GM18502 (cell line): Measurements from ENCODE around the gene ONECUT3.
"Not testable (repeated sequence)": the region's sequence is repeated elsewhere in the genome, so short reads cannot be mapped to it uniquely, and the experiment has no call there.

Experiments
- ATAC-seq: cut with Tn5 transposase; IDR thresholded peaks from one replicate; pipeline ENCODE4 v1.9.1; 2021; ENCODE audit warnings: mild to moderate bottlenecking; ENCODE audit not compliant: unreplicated experiment, poor library complexity

ONECUT3 gene

DNA sequence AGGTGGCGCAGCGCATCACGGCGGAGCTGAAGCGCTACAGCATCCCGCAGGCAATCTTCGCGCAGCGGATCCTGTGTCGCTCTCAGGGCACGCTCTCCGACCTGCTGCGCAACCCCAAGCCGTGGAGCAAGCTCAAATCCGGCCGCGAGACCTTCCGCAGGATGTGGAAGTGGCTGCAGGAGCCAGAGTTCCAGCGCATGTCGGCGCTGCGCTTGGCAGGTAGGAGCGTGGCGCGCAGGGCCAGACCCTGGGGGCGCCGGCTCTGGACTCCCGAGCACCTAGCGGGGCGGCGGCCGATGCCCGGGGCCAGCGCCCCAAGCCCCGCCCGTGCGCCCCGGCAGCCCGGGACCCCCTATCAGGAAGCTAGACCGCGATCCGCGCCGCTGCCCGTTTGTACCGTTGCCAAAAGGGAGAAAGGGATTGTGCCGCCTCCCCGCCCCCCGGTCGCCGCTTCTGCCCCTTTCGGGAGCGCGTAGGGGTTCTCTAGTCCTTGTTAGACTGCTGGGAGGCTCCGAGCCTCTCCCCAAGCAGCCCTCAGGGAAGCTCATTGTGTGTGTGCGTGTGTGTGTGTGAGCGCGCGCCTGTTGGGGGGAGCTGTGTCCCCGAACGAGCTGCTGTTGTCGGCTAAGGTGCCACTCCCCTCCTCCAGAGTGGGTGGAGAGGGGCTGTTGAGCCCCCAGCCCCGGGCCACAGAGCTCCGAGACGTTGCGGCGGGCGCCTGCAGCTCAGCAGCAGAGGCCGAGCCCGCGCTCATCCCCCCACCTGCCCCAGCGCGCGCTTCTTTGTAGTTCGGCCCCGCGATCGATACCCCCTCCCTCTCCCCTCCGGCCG lies 1.5 kb downstream of the ONECUT3 start:
- ATAC-seq, result no peak

GRCh38 chr19:1755467-1756171 lies 2.3 kb downstream of the ONECUT3 start:
- ATAC-seq, result no peak

GRCh38 chr19:1756264-1756663 lies 3.0 kb downstream of the ONECUT3 start:
- no peak for ATAC-seq

GRCh38 chr19:1756705-1757465 lies 3.6 kb downstream of the ONECUT3 start:
- no peak for ATAC-seq

DNA sequence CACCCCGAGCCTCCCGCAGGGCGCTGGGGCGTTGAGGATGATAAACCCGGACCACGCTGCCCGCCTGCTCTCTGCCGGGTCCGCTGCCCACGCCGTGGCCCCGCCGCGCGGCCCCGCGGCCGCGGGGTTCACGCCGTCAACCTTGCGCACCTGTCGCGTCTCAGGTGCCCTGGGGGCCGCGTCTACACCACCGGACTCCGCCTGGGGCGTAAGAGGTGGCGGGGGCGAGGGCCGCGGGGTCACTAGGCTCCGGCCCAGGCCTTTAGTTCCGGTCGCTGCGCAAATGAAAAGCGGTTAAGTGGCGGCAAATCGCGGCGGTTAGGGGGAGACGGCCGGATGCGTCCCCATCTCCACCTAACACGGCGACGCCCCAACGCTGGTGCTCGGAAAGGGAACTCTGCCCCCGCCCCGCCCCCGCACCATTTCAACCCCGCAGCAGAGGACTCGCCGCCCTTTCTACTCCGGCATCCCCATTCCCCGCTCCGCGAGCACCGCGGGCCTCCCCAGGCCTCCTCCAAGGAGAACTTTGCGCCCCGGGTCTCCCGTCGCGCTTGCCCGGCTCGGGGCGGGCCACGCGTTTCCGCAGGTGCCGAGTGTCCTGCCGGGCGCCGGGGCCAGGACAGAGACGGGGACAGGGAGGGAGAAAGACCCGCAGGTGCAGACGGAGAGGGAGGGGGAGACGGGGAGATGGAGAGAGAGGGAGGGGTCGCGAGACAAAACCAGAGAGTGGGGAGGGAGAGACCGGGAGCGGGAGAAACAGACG lies 4.3 kb downstream of the ONECUT3 start:
- no peak for ATAC-seq

GRCh38 chr19:1758231-1758577 lies 4.9 kb downstream of the ONECUT3 start:
- ATAC-seq, result no peak

DNA sequence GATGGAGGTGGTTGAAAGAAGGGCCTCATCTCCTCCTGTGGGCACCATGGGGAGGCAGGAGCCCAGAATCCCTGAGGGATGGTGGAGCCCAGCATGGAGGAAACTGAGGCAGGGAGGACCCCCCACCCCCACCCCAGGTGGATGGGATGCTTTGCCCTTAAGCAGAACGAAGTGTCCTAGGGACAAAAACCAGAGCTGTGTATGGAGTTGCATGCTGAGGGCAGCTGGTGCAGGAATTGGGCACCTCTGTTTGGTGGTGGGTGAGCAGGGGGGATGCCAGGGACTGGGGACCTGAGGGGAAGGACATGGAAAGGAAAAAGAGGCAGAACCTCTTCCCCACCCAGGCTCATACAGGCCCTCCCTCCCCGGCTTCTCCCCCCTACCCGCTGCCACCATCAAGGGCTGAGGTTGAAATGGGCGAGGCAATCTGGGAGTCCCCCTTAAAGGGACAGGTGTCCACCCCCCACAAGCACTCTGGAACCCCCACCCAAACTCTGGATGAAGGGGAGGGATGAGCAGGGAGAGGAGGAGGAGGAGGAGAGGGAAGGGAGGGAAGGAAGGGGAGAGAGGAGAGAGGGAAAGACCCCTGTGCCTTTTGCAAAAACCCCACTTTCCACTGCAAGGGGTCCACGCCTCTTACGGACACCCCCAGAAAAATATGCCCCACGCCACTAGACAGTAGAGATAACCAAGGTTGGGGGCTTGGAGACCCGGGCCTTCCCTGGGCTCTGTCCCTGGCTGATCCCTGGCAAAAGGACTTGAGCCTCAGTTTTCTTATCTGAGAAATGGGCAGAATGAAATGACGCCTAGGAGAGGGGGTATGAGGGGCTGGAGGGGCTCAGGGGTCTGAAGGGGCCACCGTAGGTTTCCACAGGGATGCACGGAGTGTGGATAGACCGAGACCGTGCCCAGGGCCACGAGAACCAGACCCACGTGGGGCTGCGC lies 5.9 kb downstream of the ONECUT3 start:
- no peak for ATAC-seq

DNA sequence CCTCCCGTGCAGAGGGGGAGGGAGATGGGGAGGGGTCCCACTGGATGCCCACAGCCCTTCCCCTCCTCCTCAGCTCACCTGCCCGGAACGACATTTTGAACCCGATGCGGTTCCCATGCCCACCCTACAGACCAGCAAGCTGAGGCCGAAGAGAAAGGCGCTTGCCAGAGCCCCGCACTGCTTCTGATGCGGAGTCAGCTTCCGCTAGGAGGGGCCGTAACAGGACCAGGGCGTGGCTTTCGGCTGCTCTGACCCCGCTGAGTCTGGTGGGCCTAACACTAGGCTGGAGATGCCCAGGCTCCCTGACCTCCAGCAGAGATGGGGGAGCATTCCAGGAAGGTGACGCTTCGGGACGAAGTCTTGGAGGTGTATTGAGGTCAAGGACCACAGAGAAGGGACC lies 6.7 kb downstream of the ONECUT3 start:
- no peak for ATAC-seq

- not testable (repeated sequence) for ATAC-seq
Observed at GRCh38 chr19:1760786-1761527, 7.7 kb downstream of the ONECUT3 start.

- no peak for ATAC-seq
Observed at GRCh38 chr19:1761528-1762242, 8.4 kb downstream of the ONECUT3 start.

- no peak for ATAC-seq
Observed at GRCh38 chr19:1762243-1763117, 9.2 kb downstream of the ONECUT3 start.

- no peak for ATAC-seq
Observed at GRCh38 chr19:1763648-1764639, 10.6 kb downstream of the ONECUT3 start.

- ATAC-seq, result no peak
Observed at GRCh38 chr19:1764729-1765128, 11.4 kb downstream of the ONECUT3 start.

DNA sequence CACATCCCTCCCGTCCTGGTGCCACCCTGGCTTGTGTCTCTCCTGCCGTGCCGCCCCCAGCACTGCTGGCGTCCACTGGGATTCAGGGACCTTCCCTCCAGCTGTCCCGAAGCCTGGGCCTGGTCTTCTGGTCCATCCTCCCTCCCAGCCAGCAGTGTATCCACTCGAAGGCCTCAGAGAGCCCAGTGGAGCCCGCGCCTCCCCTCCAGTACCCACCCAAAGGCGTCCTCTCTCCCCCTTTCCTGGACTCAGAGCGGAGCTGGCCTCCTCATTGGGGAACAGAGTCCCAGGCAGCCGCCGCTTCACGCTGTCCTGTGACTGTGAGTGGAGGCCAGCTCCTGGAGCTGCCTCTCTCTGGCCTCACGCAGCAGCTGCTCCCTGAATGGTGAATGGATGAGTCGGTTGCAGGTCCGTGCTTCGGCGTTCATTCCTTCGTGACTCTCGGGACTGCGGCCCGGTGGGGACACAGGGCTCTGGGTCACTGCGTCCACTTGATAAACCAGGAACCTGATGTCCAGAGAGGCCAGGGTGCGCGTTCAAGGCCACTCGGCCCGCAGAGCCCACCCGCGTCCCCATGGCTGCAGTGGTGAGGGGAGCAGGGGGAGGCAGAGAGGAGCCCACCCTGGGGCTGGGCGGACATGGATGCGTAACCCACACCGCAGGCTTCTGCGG lies 12.1 kb downstream of the ONECUT3 start:
- no peak for ATAC-seq
